ENCODE data around the gene FRMPD4. TPM values are rescaled to one million over a fixed set of nuclear protein-coding genes. Genes with fewer than 3 reads are reported as not detected.

The FRMPD4 gene
- total RNA-seq, 1 experiment from 2014 or later, result not detected

DNA sequence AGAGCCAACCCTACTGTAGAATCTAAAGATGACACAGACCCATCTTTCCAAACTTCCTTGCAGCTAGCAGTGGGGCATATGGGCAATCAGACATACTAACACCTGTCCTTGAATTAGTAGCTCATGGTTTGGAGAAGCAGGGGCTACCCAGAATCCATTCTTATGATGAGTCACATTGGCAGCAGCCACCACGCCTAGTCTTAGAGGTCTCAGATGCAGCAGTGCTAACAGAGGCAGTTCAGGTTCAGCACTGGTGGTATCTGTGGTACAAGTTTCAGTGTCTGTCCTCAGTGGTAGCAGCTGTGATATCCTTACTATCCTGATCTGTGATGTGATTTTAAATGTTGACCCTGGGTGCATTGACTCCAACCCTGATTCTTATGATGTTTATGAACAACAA is 68.1 kb downstream of the FRMPD4 start:
- in situ Hi-C loops (cut with HindIII; ENCODE audit: low sequenced_read_pairs), result no loop called here
- DNase-seq (ENCODE audit: low spot score), result no peak

DNA sequence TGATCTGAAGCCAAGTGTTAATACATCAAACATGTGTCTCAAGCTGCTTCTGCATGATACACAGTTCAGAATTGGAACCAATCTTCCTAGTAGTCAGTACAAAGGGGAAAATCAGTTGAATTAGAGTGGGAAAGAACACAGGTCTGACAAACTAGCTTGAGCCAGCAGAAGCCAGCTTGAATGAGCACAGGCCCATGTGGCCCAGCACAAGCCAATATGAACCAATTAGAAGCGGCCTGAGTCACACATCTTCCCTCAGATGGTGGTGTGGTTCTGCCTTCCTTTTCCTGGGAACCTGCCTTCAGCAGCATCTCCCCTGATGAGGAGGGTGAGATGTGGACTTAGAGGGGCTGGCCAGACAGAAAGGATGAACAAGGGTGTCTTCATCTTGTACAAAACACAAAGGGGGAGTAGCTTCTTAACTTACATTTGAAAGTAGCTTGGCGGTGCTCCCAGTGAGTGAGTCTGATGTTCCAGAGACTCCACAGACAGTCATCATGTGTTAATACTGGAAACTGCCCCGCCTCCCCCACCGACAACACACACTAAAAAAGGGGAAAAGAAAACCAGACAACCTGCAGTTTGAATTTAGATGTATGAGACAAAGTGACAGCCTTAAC is 72.0 kb downstream of the FRMPD4 start:
- in situ Hi-C loops (cut with HindIII; ENCODE audit: low sequenced_read_pairs), result no loop called here
- no peak for DNase-seq (ENCODE audit: low spot score)

DNA sequence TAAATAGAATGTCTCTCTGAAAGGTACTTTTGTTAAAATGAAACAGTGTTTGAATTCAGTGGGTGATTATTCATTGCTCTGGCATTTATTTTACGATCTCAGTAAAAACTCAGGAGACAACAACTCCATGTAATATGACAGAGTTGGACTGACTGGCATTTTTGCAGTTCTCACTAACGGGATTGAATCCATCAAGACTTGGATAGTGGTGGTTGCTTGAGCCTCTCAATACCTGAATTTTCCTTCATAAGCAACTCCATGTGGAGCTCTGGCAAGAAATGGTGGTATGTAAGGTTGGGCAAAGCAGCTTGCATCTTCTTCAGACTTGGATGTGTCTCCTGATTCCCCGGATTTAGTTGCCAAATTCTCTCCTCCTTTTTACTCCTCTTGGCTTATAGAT is 72.7 kb downstream of the FRMPD4 start:
- in situ Hi-C loops (cut with HindIII; ENCODE audit: low sequenced_read_pairs), result no loop called here
- DNase-seq (ENCODE audit: low spot score), result no peak

DNA sequence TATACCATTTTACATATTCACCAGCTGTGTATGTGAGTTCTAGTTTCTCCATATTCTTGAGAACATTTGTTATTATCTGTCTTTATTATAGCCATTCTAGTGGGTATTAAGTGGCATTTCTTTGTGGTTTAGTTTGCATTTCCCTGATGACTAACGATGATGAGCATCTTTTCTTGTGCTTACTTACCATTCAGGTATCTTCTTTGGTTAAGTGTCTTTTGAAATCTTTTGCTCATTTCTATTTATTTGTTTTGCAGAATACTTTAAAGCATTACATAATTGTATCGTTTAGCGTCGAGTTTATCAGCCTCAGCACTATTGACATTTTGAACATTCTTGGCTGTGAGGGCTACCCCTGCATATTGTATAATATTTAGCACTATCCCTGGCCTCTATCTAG is 85.4 kb downstream of the FRMPD4 start:
- DNase-seq (ENCODE audit: low spot score), result no peak
- in situ Hi-C loops (cut with HindIII; ENCODE audit: low sequenced_read_pairs), result no loop called here

DNA sequence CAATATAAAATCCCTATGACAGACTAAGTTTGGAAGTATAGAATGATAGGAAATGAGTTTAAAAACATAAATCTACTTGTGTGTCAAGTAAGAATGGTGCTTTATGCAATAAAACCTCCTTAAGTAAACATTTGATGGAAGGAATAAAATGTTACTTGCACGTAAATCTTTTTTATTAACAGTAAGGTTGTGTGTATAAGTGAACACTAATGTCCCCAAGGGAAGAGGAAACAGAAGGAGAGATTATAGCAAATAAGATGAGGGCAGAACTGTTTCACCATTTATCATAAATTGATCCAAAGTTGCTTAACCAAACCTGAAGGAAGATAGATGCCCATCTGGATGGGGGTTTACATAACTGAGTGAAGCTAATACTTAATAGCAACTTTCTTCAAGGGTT is 86.8 kb downstream of the FRMPD4 start:
- DNase-seq (ENCODE audit: low spot score), result no peak
- in situ Hi-C loops (cut with HindIII; ENCODE audit: low sequenced_read_pairs), result no loop called here

DNA sequence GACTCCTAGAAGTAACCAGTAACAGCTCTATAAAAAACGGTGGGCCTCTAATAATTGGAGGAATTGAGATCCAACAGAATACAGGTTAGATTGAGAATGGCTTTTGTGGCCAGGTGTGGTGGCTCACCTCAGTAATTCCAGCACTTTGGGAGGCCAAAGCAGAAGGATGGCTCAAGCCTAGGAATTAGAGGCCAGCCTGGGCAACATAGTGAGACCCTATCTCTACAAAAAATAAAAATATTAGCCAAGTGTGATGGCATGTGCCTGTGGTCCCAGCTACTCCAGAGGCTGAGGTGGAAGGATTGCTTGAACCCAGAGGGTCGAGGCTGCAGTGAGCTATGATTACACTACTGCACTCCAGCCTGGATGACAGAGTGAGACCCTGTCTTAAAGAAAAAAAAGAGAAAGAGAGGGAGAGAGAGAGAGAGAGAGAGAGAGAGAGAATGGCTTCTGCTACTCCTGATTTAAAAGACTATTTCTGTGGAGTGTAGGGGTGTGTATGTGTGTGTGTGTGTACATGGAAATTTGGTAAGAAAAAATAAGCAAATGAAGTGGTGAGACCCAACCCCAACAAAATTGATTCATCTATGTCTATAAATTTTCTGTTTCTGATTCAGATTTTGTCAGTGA is 89.3 kb downstream of the FRMPD4 start:
- in situ Hi-C loops (cut with HindIII; ENCODE audit: low sequenced_read_pairs), result no loop called here
- no peak for DNase-seq (ENCODE audit: low spot score)

DNA sequence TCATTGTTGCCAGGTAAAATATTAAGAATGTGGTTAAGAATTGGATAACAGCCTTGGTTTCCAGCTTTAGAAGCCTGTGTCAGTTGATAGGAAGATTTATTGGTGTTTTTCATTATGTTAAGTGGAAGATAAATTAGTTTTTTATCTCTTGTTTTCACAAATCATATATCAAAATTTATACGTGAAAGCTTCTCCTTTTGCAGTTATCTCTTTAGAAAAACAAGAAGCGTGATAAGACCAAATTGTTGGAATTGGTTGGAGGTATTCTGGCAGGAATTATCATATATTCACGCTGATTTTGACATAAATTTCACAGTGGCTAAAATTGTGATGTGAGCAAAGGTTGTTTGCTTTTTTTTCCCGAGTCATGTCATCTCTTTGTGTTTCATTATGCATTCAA is 90.6 kb downstream of the FRMPD4 start:
- no peak for DNase-seq (ENCODE audit: low spot score)
- in situ Hi-C loops (cut with HindIII; ENCODE audit: low sequenced_read_pairs), result no loop called here

DNA sequence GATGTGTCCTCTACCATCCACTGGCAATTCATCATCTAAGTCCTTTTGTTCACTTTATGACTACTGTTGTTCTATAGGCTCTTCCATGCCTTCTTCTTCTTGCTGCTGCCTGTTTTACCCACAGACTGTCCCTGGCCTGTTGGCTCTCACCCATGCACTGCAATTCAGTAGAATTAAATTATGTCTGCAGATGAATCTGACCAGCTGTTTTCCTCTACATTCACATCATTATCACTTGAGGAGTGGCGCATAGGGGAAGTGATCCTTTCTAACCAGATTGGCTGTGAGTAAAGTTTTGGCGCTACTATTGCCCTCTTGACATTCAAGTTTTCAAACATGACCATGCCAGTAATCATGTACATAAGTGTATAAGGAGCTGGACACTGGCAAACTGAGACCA is 91.7 kb downstream of the FRMPD4 start:
- in situ Hi-C loops (cut with HindIII; ENCODE audit: low sequenced_read_pairs), result no loop called here
- DNase-seq (ENCODE audit: low spot score), result no peak

DNA sequence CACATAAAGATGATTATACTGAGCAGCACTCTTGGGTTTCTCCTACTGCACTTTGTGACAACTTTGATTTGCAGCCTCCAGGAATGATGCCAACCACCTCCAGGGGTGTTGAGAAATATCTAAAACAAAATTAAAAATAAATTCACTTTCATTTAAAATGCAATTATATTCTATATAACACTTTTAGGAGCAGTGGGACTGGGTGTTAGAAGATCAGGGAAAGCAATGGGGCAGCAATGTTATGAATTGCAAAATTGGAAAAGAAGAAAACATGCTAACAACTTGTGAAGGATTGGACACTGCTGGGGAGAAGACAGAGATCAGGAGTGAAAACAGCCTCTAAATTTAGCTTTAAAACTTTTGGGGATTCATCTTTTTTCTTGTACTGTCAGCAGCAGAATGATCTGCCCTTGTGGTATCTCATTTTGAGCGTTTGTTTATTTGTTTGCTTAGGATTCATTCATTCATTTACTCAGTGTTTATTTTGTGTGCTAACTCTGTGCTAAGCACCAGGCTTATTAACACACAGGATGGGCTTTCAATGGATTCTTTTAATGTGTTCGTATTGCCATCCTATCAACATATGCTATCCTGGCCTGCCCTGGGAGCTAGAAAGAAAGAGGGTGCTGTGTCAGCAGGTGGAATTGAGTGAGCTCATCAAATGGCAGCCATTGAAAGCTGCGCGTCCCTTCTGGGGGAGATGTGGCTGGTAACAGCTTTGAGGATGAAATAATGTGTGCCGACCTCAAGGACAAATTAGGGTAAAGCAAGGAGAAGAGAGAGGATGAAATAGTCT is 96.5 kb downstream of the FRMPD4 start:
- no peak for DNase-seq (ENCODE audit: low spot score)
- in situ Hi-C loops (cut with HindIII; ENCODE audit: low sequenced_read_pairs), result no loop called here

DNA sequence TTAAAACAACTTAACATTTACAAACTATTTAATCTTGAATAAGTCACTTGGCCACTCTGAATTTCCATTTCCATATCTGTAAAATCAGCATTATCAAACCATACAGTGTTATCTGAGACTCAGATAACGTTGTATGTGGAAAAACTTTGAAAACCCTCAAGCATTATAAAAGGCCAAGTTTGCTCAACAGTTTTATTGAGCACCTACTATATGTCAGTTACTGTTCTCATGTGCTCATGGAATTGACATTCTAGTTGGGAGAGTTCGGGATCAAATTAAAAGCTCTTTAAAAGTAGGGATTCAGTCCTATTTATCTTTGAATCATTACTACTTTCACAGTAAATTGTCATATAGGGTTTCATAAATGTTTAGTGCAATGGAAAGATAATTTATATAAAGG is 97.9 kb downstream of the FRMPD4 start:
- DNase-seq (ENCODE audit: low spot score), result no peak
- in situ Hi-C loops (cut with HindIII; ENCODE audit: low sequenced_read_pairs), result no loop called here

DNA sequence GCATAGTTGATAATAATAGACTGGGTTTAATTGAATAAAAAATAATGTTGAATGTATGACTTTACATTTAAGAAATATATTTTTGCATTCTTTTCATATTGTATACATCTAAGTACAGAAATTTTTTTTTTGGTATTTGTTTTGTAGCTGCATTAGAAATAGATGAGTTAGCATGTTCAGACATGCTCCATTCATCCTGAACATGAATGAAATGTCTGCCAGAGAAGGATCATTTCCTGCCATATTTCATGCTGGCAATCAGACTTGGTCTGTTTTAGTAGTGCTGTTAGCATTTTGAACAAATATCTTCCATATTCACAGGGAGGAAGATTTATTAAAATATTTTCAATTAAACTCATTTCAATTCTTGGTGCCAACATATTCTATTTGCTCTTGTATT is 98.9 kb downstream of the FRMPD4 start:
- no peak for DNase-seq (ENCODE audit: low spot score)
- in situ Hi-C loops (cut with HindIII; ENCODE audit: low sequenced_read_pairs), result no loop called here

DNA sequence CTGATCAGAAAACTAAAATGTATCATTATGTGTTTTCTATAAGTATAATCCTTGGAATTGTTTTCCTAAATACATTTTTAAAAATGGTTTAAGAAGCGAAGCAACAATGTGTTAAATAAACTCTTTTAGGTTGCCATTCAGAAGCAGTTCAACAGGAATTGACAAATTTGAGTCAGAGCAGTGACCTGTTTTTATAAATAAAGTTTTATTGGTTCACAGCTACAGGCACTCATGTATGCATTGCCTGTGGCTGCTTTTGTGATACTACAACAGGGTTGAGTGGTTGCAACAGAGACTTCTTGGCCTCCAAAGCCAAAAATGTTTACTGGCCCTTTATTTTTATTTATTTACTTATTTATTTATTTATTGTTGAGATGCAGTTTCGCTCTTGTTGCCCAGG is 99.5 kb downstream of the FRMPD4 start:
- no peak for DNase-seq (ENCODE audit: low spot score)
- in situ Hi-C loops (cut with HindIII; ENCODE audit: low sequenced_read_pairs), result no loop called here

DNA sequence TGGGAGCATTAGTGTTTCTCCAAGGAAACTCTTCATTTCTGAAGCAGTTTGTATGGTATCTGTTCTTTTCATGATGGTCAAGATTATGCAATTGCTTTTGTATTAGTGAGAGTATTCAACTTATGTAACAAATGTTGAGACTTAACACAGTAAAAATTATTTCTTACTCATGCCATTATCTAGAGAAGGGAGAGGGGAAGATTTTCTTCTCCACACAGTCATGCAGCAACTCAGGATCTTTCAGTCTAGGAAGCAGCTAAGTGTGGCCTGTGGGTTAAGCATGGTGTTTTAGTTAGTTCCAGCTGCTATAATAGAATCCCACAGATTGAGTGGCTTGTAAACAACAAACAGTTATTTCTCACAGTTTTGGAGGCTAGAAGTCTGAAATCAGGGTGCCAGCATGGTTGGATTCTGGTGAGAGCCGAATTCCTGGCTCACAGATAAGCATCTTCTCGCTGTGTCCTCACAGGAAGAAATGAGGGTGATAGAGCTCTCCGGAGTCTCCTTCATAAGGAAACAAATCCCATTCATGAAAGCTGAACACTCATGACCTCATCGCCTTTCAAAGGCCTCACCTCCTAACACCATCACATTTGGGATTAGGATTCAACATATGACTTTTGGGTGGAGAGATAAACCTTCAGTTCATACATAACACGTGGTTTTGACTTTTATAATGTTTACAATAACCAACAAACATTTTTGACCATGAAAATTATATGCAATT is 101.2 kb downstream of the FRMPD4 start:
- in situ Hi-C loops (cut with HindIII; ENCODE audit: low sequenced_read_pairs), result no loop called here
- DNase-seq (ENCODE audit: low spot score), result no peak

DNA sequence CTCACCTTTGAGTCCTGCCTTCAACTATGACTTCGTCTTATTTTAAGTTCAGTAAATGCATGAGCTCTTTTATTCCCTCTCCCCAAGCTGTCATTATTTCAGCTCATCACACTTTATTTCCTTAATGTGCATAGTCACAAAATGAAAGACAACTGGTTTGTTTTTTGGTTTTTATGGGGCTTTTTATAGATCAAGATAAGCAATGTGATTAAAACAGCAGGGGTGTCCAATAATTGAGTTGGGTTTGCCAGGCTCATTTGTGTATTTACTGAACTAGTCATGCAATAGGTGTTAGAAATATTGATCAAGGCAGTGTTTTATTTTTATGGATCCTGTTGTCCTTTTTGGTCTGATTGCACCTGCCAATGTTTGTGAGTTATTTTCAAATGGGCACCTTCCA is 102.2 kb downstream of the FRMPD4 start:
- in situ Hi-C loops (cut with HindIII; ENCODE audit: low sequenced_read_pairs), result no loop called here
- no peak for DNase-seq (ENCODE audit: low spot score)

DNA sequence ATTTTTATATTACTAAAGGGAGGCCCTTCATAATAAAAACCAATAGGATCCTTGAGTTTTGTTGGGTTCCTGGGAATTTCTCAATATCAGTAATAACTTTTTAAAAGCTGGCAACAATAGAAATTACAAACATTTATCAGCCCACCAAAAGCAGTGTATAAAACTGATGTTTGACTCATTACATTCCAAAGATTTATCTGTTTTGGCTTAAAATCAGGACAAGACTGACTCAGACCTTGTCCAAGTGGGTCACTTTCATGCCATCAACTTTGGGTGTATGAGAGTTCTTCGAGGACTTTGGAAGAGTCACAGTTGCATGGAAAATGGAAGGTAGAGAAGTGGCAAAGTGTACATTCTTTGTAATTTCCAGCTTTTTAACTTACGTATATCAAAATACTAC is 102.8 kb downstream of the FRMPD4 start:
- no peak for DNase-seq (ENCODE audit: low spot score)
- in situ Hi-C loops (cut with HindIII; ENCODE audit: low sequenced_read_pairs), result no loop called here

DNA sequence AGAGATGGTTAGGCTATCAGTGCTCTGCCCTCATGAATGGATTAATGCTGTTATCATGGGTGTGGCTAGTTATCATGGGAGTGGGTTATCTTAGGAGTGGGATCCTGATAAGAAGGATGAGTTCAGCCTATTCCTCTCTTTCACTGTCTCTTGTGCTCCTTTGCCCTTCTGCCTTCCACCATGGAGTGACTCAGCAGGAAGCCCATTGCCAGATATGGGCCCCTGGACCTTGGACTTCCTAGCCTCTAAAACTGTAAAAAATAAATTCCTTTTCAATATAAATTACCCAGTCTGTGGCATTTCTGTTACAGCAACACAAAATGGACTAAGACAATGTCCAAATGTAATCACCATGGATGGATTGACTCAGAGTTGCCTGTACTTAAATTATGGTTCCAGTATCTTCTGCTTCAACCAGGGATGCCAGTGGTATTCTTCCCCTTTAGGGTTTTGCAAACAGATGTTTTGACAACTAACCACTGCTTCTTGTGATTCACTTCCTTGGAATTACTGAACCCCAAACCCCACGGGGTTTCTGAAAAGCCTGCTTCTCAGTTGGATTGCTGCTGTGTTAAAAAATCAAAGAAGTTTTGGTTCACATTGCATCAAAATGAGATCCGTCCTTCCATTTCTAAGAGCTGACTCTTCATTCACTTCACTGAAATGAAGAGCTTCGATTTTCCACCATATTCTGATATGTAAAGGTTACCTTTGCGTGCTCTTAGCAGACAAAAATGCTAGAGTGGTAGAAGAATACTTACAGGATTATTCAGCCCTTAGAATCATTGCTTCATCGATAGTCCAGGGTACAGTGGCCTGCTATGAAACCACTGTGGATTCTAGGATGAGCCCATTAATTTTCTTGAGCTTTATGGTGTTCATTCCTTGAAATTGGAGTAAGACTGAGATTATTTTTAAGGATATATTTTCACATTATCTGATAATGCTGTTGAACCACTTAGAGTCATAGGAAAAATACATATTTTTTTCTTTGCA is 107.7 kb downstream of the FRMPD4 start:
- no peak for DNase-seq (ENCODE audit: low spot score)
- in situ Hi-C loops (cut with HindIII; ENCODE audit: low sequenced_read_pairs), result no loop called here

DNA sequence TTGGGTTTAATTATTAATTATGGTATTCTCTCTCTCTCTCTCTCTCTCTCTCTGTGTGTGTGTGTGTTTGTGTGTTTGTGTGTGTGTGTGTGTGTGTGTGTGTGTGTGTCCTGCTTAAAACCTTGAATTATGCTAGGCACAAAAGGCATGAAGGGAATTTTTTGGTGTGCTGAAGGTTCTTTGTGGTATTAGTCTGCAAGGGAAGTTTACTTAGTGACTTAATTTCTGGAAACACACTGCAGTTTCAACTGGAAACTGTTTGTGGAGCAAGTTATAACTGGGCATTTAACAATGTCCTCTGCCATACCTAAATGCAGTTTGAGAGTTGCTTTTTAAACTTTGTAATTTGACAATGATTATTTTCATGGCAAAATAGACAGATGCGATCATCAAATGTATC is 111.7 kb downstream of the FRMPD4 start:
- in situ Hi-C loops (cut with HindIII; ENCODE audit: low sequenced_read_pairs), result no loop called here
- DNase-seq (ENCODE audit: low spot score), result no peak

DNA sequence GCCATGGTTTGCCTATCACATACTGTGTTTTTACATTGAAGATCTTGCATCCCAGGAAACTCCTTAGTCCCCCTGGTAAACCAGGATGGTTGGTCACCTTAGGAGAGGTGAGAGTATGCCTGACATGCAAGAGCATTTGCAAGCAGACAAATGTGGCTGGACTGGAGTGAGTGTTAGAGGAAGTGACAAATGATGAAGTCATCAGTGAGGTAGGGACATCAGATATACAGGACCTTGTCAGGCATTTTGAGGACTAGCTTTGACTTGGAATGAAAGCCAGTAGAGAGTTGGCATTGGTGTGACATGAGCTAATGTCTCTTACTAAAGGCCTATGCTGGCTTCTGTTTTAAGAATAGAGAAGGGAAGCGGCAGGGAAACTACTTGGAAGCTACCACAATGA is 124.9 kb downstream of the FRMPD4 start:
- in situ Hi-C loops (cut with HindIII; ENCODE audit: low sequenced_read_pairs), result no loop called here
- no peak for DNase-seq (ENCODE audit: low spot score)

DNA sequence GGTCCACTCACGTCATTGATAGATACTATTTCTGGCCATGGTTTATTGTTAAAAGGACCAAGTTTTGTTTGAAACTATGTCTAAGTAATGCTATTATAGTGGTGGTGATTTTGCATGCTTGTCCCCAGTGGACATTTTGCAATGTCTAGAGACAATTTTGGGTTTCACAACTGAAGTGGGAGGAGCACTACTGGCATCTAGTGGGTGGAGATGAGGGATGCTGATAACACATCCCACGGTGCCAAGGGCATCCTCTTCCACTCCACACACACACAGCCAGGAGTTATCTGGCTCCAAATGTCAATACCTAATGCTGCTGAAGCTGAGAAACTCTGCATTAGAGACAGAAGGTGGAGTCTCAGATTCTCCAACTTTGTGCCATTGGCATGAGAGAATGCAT is 131.2 kb downstream of the FRMPD4 start:
- in situ Hi-C loops (cut with HindIII; ENCODE audit: low sequenced_read_pairs), result no loop called here
- DNase-seq (ENCODE audit: low spot score), result no peak
